ENCODE measurements around the gene MAMLD1. TPM values are rescaled to one million over a fixed set of nuclear protein-coding genes. Genes with fewer than 3 reads are reported as not detected.

MAMLD1 gene
- polyA plus RNA-seq, 3 donors from 2014 or later = 0.61 TPM; not detected in 2

GRCh38 chrX:150377005-150377404 lies 13.9 kb downstream of the MAMLD1 start:
- Mint-ChIP-seq H3K4me1 (no peaks in the 10 kb centered on the region), H3K36me3 (no peaks in the 10 kb centered on the region), H3K9me3 (no peaks in the 10 kb centered on the region), H3K4me3 (no peak overlapping the region), H3K27me3 (ENCODE audit: low read depth in 3 of 3) (peaks cover under 1 to 4% (median 3%) of the 10 kb centered on the region in 3 donors), H3K27ac (no peak overlapping the region)
- DNase-seq = no peak

DNA sequence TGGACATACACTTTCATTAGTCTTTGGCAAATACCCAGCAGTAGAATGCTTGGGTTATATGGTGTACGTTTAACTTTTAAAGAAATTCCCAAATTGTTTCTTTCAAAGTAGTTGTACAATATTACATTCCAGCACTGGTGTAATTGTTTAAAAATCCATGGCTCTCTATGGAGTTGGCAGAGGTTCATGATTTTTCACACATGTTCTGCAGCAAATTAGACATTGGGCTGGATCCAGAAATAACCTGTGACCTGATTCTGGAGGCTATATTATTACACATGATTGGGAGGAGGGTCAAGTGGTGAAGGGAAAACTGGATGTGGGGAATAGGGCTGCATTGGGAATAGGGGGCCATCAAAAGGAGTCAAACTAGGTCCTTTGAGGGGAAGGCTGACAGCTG lies 41.9 kb downstream of the MAMLD1 start:
- H3K27ac Mint-ChIP-seq = no peak overlapping the region
- H3K36me3 Mint-ChIP-seq = no peaks in the 10 kb centered on the region
- DNase-seq = no peak
- H3K4me3 Mint-ChIP-seq = no peak overlapping the region
- H3K9me3 Mint-ChIP-seq = peaks cover 0 to 1% (median 0%) of the 10 kb centered on the region in 6 donors
- H3K27me3 Mint-ChIP-seq (ENCODE audit: low read depth in 3 of 3) = peaks cover 0 to 16% (median 4%) of the 10 kb centered on the region in 3 donors
- peaks cover 0 to under 1% of the 10 kb centered on the region in 2 donors for H3K4me1 Mint-ChIP-seq

DNA sequence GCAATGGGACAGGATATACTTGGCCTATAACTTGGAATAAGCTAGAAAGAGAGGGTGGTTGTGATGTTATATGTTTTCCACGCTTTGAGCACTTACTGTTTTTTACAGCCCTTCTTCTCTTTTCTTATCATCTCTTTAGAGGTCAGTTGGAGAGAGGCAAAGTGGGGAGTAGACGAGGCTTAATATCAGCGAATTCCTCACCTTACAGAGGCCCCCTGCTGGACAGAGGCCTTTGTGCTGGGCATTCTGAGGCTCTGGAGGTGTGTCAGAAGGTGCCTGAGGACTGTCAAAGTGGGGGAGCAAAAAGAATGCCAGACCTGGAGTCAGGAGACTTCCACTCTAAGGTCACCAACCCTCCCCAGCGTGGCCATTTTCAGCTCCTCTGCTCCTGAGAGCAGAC lies 42.5 kb downstream of the MAMLD1 start:
- H3K9me3 Mint-ChIP-seq = peaks cover 0 to 1% (median 0%) of the 10 kb centered on the region in 6 donors
- peaks cover 0 to 14% (median 3%) of the 10 kb centered on the region in 3 donors for H3K27me3 Mint-ChIP-seq (ENCODE audit: low read depth in 3 of 3)
- no peaks in the 10 kb centered on the region for H3K36me3 Mint-ChIP-seq
- no peak overlapping the region for H3K4me3 Mint-ChIP-seq
- H3K27ac Mint-ChIP-seq = no peak overlapping the region
- H3K4me1 Mint-ChIP-seq = peaks cover 3 to 6% of the 10 kb centered on the region in 2 donors
- no peak for DNase-seq

DNA sequence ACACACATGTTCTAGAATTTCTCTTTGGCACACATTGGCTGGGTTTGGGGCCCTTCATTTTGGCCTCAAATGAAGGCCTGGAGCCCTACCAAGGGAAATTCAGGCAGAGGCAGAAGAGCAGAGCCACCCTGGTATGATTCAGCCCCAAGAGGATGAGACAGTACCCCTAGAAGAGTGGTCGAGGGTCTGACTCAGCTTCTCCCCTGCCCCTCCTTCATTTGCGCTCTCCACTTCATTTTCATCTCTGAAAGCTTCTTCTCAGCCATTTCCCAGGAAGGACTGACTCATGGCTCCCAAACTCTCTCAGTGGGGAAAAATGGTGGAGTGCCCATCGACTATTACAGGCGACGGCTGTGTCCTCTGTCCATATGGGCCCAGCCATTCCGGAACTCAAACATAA lies 43.5 kb downstream of the MAMLD1 start:
- Mint-ChIP-seq H3K4me1 (peaks cover 5 to 9% of the 10 kb centered on the region in 2 donors), H3K4me3 (no peak overlapping the region), H3K9me3 (peaks cover 0 to 1% (median 0%) of the 10 kb centered on the region in 6 donors), H3K27ac (no peak overlapping the region), H3K36me3 (no peaks in the 10 kb centered on the region), H3K27me3 (ENCODE audit: low read depth in 3 of 3) (peaks cover 0 to 13% (median 3%) of the 10 kb centered on the region in 3 donors)
- no peak for DNase-seq

DNA sequence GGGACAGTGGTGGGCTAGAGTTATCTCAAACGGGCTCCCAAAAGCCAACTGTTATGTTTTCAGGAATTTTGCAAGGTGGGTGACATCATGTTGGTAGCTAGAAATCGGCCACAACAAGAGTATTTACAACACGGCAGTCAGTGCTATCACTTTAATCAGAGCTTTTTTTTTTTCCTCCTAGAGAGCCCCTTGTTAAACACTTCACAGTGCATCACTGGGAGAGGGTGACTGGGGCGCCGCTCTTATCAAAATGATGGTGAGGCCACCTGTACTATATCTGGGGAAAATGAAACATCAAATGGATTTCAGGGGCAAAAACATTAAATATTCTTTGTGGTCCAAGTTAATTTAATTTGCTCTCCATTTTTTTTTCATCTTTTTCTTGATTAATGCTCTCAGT lies 44.9 kb downstream of the MAMLD1 start:
- H3K36me3 Mint-ChIP-seq = no peaks in the 10 kb centered on the region
- no peak for DNase-seq
- peaks cover 5 to 9% of the 10 kb centered on the region in 2 donors for H3K4me1 Mint-ChIP-seq
- H3K27me3 Mint-ChIP-seq (ENCODE audit: low read depth in 3 of 3) = peaks cover 0 to 13% (median 4%) of the 10 kb centered on the region in 3 donors
- H3K27ac Mint-ChIP-seq = no peak overlapping the region
- H3K9me3 Mint-ChIP-seq = peaks cover 0 to 1% (median 0%) of the 10 kb centered on the region in 6 donors
- no peak overlapping the region for H3K4me3 Mint-ChIP-seq

GRCh38 chrX:150408561-150408960 lies 45.4 kb downstream of the MAMLD1 start:
- DNase-seq = no peak
- Mint-ChIP-seq H3K27me3 (ENCODE audit: low read depth in 3 of 3) (peaks cover 0 to 13% (median 5%) of the 10 kb centered on the region in 3 donors), H3K9me3 (peaks cover 0 to 1% (median 0%) of the 10 kb centered on the region in 6 donors), H3K27ac (no peak overlapping the region), H3K4me3 (no peak overlapping the region), H3K36me3 (no peaks in the 10 kb centered on the region), H3K4me1 (peaks cover 5 to 9% of the 10 kb centered on the region in 2 donors)

GRCh38 chrX:150409486-150409885 lies 46.4 kb downstream of the MAMLD1 start:
- H3K27ac Mint-ChIP-seq = no peak overlapping the region
- H3K4me1 Mint-ChIP-seq = peaks cover 5 to 9% of the 10 kb centered on the region in 2 donors
- no peak for DNase-seq
- peaks cover 0 to 15% (median 5%) of the 10 kb centered on the region in 3 donors for H3K27me3 Mint-ChIP-seq (ENCODE audit: low read depth in 3 of 3)
- no peak overlapping the region for H3K4me3 Mint-ChIP-seq
- peaks cover 0 to 2% (median 0%) of the 10 kb centered on the region in 6 donors for H3K9me3 Mint-ChIP-seq
- H3K36me3 Mint-ChIP-seq = no peaks in the 10 kb centered on the region

- H3K27me3 Mint-ChIP-seq (ENCODE audit: low read depth in 3 of 3) = peaks cover 0 to 15% (median 5%) of the 10 kb centered on the region in 3 donors
- H3K9me3 Mint-ChIP-seq = peaks cover 0 to 2% (median 0%) of the 10 kb centered on the region in 6 donors
- H3K27ac Mint-ChIP-seq = no peak overlapping the region
- H3K4me1 Mint-ChIP-seq = peaks cover 5 to 9% of the 10 kb centered on the region in 2 donors
- no peak overlapping the region for H3K4me3 Mint-ChIP-seq
- no peak for DNase-seq
- H3K36me3 Mint-ChIP-seq = no peaks in the 10 kb centered on the region
These were observed 46.8 kb downstream of the MAMLD1 start for GRCh38 chrX:150409964-150410363.

- H3K27ac Mint-ChIP-seq = no peak overlapping the region
- H3K36me3 Mint-ChIP-seq = no peaks in the 10 kb centered on the region
- peaks cover 0 to 15% (median 5%) of the 10 kb centered on the region in 3 donors for H3K27me3 Mint-ChIP-seq (ENCODE audit: low read depth in 3 of 3)
- DNase-seq = no peak
- peaks cover 5 to 9% of the 10 kb centered on the region in 2 donors for H3K4me1 Mint-ChIP-seq
- no peak overlapping the region for H3K4me3 Mint-ChIP-seq
- H3K9me3 Mint-ChIP-seq = peaks cover 0 to 2% (median 0%) of the 10 kb centered on the region in 6 donors
These were observed 47.4 kb downstream of the MAMLD1 start for GRCh38 chrX:150410513-150410912.

- no peak for DNase-seq
- no peak overlapping the region for H3K4me3 Mint-ChIP-seq
- peaks cover 0 to 2% (median 0%) of the 10 kb centered on the region in 6 donors for H3K9me3 Mint-ChIP-seq
- peaks cover 5 to 9% of the 10 kb centered on the region in 2 donors for H3K4me1 Mint-ChIP-seq
- peaks cover 0 to 17% (median 5%) of the 10 kb centered on the region in 3 donors for H3K27me3 Mint-ChIP-seq (ENCODE audit: low read depth in 3 of 3)
- H3K27ac Mint-ChIP-seq = no peak overlapping the region
- H3K36me3 Mint-ChIP-seq = no peaks in the 10 kb centered on the region
These were observed 48.5 kb downstream of the MAMLD1 start for GRCh38 chrX:150411656-150412055.

DNA sequence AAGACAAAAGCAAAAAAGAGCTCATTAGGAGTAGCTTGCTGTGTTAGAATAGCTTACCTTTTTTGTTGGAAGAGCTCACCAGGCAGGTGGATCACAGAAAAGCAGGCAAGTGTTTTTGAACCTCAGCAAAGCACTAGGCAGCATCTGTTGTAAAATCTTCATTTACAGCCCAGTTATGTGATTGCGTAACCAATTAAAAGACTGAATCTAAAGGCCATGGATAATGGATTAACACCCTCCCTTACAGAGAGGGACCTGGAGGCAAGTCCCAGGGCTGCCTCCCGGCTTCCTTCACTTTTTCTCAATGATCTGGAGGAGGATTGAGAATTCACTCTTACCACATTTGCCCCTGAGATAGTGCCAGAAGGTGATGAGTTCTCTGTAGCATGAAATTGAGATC lies 51.1 kb downstream of the MAMLD1 start:
- Mint-ChIP-seq H3K27me3 (ENCODE audit: low read depth in 3 of 3) (peaks cover 0 to 5% (median 1%) of the 10 kb centered on the region in 3 donors), H3K9me3 (peaks cover 0 to 2% (median 0%) of the 10 kb centered on the region in 6 donors), H3K4me3 (no peak overlapping the region), H3K4me1 (peaks cover 5 to 9% of the 10 kb centered on the region in 2 donors), H3K36me3 (no peaks in the 10 kb centered on the region), H3K27ac (no peak overlapping the region)
- no peak for DNase-seq

DNA sequence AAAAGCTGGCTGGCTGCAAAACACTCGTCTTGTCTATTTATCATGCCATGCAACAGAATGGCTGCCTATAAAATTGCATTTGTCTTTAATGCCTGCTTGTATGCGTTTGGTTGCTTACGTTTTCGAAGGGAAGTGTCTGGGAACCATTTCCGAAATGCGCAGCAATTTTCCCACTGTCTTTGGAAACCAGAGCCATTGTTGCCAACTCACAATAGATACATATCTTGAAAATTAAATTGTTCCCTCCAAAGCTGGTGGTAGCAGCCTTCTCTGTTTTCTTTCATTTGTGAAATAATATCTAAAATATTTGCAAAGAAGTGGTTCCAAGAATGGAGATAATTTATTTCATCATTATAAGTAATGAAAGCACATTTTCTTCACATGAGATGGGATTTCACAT lies 53.4 kb downstream of the MAMLD1 start:
- no peak for DNase-seq
- H3K27me3 Mint-ChIP-seq (ENCODE audit: low read depth in 3 of 3) = peaks cover 0 to 5% (median 3%) of the 10 kb centered on the region in 3 donors

DNA sequence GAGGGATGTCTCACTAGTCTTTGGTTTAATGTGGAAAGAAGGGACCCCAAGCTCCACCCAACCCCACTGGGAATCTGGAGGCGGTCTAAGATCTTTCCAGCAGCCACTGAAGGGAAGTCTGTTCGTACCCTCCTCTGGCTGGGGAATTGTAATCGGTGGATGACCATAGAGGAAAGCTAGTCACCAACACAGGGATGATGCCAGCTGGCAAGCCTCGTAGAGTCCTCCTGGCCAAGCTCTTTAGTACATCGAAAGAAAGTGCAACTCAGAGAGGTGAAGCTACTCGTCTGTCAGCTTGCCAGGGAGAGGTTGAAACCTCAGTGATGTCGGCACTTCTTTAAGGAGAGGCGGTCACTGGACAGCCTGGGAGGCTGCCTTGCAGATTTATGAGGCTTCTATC lies 58.7 kb downstream of the MAMLD1 start:
- H3K36me3 Mint-ChIP-seq = no peaks in the 10 kb centered on the region
- no peak overlapping the region for H3K4me3 Mint-ChIP-seq
- H3K27ac Mint-ChIP-seq = no peak overlapping the region
- H3K27me3 Mint-ChIP-seq (ENCODE audit: low read depth in 3 of 3) = peaks cover 0 to 2% (median 1%) of the 10 kb centered on the region in 3 donors
- H3K4me1 Mint-ChIP-seq = no peaks in the 10 kb centered on the region
- no peaks in the 10 kb centered on the region for H3K9me3 Mint-ChIP-seq
- no peak for DNase-seq

More for the DNA sequence above, 53.4 kb downstream of the MAMLD1 start:
- Mint-ChIP-seq H3K36me3 (no peaks in the 10 kb centered on the region), H3K4me3 (no peak overlapping the region), H3K27ac (no peak overlapping the region), H3K4me1 (no peaks in the 10 kb centered on the region), H3K9me3 (peaks cover 0 to 2% (median 0%) of the 10 kb centered on the region in 6 donors)

DNA sequence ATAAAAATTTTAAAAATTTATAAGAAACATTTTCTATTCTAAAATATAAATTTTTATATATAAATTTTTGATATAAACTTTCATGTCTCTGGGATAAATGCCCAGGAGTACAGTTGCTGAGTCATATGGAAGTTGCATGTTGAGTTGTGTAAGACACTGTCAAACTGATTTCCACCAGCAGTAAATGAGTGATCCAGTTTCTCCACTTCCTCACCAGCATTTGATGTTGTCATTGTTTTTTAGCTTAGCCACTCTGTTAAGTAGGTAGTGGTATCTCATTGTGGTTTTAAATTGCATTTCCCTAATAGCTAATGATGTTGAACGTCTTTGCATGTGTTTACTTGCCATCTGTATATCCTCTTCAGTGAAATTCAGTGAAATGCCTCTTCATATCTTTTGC lies 66.5 kb downstream of the MAMLD1 start:
- DNase-seq = no peak
- Mint-ChIP-seq H3K36me3 (no peaks in the 10 kb centered on the region), H3K4me3 (no peak overlapping the region), H3K4me1 (no peaks in the 10 kb centered on the region), H3K9me3 (no peaks in the 10 kb centered on the region), H3K27me3 (ENCODE audit: low read depth in 3 of 3) (peaks cover 0 to 3% (median 2%) of the 10 kb centered on the region in 3 donors), H3K27ac (no peak overlapping the region)

DNA sequence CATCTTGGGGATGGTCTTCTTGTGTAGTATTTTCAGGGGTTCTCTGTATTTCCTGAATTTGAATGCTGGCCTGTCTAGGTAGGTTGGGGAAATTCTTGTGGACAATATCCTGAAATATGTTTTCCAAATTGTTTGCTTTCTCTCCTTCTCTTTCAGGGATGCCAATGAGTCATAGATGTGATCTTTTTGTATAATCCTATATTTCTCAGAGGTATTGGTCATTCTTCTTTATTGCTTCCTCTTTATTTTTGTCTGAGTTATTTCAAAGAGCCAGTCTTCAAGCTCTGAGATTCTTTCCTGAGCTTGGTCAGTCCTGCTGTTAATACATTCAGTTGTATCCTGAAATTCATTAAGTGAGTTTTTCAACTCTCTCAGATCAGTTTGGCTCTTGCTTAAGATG lies 73.1 kb downstream of the MAMLD1 start:
- Mint-ChIP-seq H3K27me3 (ENCODE audit: low read depth in 3 of 3) (peaks cover 0 to 10% (median 7%) of the 10 kb centered on the region in 3 donors), H3K4me3 (no peak overlapping the region), H3K27ac (no peak overlapping the region), H3K9me3 (no peaks in the 10 kb centered on the region), H3K36me3 (no peaks in the 10 kb centered on the region), H3K4me1 (no peaks in the 10 kb centered on the region)
- no peak for DNase-seq
